ENCODE measurements around the gene VDAC1.

- no peak for TF ChIP-seq EZH2 (IDR thresholded peaks at IDR 0.05; ENCODE audit: borderline replicate concordance)
- no peak for TF ChIP-seq CTCF (IDR thresholded peaks at IDR 0.05; ENCODE audit: poor library complexity)
Observed at GRCh38 chr5:134027288-134027615, 22.5 kb upstream of the VDAC1 start.
